COLO668 (cell line): ENCODE results near the gene TOMT.
"Not testable (repeated sequence)": the region's sequence is repeated elsewhere in the genome, so short reads cannot be mapped to it uniquely, and the experiment has no call there.

Source experiments
- DNase-seq: peaks from one replicate; lab custom pipeline; 2025; ENCODE audit not compliant: unreplicated experiment; lab: John Stamatoyannopoulos, UW

Gene TOMT

DNA sequence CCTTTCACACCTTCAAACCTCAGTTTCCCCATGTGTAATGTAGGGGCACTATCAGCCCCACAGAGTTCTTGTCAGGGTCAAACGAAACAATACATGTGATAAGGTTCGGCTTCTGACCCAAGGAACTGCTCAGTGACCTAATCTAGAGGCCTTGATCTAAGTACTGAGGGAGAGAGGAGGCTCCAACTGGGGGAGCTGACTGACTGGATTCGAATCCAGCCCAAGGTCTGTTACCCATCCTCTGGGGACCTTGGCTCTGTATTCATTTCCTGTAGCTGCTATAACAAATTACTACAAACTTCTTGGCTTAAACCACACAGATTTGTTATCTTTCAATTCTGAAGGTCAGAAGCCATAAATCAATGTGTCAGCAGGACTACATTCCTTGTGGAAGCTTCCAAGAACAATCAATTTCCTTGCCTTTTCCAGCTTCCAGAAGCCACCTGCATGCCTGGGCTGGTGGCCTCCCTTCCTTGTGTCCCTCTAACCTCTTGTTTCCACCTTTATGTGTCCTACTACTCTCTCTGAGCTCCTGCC, 17.5 kb downstream of the TOMT start:
- no peak for DNase-seq

DNA sequence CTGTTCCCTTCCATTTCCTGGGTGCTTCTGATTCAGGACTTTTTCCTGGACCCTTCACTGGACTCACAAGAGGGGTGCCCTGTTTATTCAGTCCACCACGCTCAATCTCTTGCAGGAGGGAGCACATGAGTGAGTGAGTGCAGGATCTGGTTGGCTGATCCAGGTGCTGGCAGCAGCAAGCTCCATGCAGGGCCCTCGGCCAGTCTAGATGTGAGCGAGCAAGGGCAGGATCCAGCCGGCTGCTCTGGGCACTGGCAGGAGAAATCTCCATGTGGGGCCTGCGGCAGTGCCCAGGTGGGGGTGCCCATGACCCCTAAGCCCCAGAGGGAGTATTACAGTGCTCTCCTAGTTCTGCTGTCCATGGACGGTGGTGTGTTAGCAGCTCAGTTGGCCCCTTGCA, 18.3 kb downstream of the TOMT start:
- DNase-seq, result no peak

DNA sequence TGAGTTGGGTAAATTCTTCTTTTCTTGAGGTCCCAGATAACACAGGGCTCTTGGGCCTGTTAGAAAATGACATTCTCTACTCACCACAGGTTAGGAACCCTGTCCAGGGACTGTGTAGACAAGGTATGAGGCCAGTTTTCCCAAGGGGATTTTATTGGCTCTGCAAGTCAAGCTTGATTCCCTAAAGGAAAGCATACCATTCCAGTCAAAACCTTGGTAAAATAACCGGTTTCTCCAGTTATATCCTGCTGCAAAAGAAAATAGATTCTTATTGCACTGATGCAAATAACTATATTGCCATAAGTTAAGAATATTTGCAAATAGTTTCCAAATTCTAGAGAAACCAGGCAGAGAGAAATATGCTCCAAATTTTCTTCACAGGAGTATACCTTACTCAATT, 20.2 kb downstream of the TOMT start:
- no peak for DNase-seq

DNA sequence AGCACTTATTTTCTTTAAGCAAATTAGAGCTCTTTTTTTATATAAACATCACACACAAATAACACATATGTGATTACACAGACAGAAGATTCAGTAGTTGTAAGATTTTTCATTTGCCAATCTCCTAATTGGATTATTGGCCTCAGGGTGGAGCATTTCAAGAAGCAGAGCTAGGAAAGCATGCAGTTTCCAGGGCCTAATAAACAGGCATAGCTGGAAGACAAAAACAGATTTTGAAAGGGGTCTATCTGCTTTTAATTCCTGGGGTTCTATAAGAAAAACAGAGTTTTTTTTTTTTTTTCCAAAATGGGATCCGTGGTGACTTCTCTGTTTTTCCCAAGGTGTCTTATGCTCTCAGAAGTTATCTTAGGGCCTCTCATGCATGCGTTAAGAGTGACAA, 22.2 kb downstream of the TOMT start:
- no peak for DNase-seq

DNA sequence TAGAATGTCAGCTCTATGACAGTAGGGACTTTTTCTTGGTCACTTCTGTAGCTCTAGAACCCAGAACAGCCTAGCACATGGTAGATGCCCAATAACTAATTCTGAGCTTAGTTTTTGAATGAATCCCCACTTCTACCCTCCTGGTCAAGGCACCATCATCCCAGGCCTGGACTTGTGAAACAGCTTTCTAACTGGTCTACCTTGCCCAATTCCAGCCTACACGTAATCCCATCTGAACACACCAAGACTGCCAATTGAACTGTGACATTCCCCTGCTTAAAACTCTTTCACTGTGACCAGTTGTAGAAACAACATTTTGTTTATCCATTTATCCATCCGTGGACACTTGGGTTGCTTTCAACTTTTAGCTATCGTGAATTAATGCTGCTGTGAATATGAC, 23.7 kb downstream of the TOMT start:
- no peak for DNase-seq

GRCh38 chr11:72132646-72133045, 26.9 kb downstream of the TOMT start:
- DNase-seq, result no peak

DNA sequence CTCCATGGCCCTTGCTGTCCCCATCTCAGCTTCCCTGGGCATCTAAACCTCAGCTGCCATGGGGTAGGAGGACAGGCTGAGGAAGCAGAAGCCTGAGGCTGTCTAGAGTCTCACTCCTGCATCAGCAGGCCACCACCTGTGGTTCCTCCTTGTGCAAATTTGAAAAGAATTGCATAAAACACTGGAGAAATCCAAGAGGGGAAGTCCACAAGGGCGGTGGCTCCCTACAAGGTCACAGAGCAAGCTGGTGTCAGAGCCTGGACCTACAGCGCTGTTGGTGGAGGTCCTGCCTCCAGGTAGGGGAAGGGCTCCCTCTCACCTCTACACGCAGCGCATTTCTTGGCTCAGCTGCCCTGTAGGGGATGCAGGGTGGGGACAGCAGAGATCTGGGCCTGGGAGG, 29.7 kb downstream of the TOMT start, which contains the start of gene FOLR3:
TSS of gene FOLR3 (plus strand) at position 253 of the 400 bp plus-strand sequence. CDS start 228 bp downstream, outside the sequence.
- DNase-seq, result not testable (repeated sequence)

GRCh38 chr11:72135891-72136683, 30.4 kb downstream of the TOMT start:
- DNase-seq, result no peak

- no peak for DNase-seq
Measured at GRCh38 chr11:72136684-72137262, 31.0 kb downstream of the TOMT start.

DNA sequence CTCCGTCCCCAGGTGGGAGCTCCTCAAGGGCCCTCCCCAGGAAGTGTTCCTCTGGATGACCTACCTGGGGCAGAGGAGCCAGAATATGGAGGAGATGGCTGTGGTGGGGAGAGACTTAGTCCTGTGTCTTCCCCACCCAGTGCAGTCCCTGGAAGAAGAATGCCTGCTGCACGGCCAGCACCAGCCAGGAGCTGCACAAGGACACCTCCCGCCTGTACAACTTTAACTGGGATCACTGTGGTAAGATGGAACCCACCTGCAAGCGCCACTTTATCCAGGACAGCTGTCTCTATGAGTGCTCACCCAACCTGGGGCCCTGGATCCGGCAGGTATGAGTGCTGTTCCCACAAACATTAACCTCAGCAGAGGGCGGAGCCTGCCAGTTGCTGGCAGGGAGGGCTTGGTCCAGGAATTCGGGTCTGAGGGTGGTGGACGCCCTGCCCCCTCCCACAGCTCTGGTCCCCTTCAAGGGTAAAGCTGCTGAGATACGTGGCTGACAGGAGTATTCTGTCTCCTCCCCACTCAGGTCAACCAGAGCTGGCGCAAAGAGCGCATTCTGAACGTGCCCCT, 33.2 kb downstream of the TOMT start:
- DNase-seq, result no peak

DNA sequence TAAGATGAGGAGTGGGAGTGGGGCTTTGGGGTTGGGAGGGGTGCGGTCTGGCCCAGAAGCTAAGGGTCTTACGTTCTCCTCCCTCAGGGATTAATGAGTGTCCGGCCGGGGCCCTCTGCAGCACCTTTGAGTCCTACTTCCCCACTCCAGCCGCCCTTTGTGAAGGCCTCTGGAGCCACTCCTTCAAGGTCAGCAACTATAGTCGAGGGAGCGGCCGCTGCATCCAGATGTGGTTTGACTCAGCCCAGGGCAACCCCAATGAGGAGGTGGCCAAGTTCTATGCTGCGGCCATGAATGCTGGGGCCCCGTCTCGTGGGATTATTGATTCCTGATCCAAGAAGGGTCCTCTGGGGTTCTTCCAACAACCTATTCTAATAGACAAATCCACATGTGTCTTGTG, 33.8 kb downstream of the TOMT start:
- DNase-seq, result no peak

DNA sequence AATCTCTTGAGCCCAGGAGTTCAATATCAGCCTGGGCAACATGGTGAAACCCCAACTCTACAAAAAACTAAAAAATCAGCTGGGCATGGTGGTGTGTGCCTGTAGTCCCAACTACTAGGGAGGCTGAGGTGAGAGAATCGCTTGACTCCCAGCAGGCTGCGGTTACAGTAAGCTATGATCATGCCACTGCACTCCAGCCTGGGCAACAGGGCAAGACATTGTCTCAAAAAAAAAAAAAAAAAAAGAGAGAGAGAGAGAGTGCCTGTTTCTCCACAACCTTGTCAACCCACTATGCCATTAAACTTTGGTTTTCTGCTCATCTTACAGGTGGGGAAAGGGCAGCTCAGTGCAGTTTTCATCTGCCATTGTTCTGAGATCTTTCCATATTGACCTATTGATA, 34.9 kb downstream of the TOMT start:
- DNase-seq, result no peak

- no peak for DNase-seq
Measured at GRCh38 chr11:72141066-72141465, 35.3 kb downstream of the TOMT start.

GRCh38 chr11:72142086-72142485, 36.4 kb downstream of the TOMT start:
- not testable (repeated sequence) for DNase-seq

DNA sequence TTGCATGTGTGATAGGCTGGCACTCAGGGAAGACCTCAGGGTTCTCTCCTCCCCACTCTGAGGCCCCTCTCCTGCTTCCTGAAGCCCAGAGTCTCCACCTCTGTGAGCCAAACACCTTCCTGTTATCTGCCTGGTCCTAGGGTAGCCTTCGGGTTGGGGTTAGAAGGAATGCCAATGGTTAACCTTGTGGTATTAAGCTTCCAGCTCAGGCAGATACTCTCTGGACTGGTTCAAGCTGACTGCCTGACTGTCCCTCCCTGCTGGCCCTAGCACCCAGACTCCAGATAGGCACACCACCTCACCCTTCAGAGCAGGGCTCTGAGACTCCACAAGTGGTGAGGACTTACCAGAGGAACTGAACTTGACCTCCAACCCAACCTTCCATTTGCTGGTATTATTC, 36.8 kb downstream of the TOMT start:
- DNase-seq, result not testable (repeated sequence)

- DNase-seq, result no peak
Measured at GRCh38 chr11:72144807-72145565, 39.3 kb downstream of the TOMT start.

DNA sequence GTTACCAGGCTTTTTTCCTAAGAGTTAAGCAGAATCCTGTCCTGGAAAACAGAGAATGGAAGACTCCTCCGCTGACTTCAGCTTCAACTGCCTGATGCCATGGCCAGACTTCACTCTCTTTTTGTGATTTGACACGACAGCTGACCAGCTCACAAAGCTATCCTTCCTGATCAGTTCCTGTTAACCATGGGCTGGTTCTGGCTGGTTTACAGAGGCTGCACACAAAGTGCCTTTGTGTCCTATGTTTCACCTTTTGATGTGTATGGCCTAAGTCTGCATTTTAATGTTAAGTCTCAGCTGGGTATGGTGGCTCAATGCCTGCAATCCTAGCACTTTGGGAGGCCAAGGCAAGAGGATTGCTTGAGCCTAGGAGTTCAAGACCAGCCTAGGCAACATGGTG, 40.9 kb downstream of the TOMT start:
- DNase-seq, result no peak

DNA sequence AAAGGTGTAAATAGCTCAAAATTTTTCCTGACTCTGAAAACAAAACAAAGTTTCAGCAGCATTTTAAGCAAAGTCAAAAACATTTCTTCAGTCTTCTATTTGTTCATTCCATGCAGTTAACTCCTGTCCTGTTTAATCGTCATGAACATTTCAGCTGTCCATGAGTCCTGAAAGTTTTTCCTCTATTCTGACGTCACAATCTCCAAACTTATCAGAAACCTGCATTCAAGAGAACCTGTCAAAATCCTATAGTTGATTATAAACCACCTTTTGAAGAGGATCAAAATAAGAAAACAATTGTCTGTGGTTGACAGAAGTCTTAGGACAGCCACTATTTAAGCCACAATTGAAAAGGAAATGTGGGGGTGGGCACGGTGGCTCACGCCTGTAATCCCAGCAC, 45.2 kb downstream of the TOMT start:
- no peak for DNase-seq

DNA sequence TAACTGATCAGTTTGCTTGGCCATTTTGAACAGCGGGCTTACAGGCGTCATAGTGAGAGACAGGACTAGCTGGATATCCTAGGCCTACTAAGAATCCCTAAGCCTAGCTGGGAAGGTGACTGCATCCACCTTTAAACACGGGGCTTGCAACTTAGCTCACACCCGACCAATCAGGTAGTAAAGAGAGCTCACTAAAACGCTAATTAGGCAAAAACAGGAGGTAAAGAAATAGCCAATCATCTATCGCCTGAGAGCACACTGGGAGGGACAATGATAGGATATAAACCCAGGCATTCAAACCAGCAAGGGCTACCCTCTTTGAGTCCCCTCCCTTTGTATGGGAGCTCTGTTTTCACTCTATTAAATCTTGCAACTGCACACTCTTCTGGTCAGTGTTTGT, 48.1 kb downstream of the TOMT start:
- DNase-seq, result not testable (repeated sequence)

GRCh38 chr11:72154816-72155215, 49.1 kb downstream of the TOMT start:
- DNase-seq, result no peak

DNA sequence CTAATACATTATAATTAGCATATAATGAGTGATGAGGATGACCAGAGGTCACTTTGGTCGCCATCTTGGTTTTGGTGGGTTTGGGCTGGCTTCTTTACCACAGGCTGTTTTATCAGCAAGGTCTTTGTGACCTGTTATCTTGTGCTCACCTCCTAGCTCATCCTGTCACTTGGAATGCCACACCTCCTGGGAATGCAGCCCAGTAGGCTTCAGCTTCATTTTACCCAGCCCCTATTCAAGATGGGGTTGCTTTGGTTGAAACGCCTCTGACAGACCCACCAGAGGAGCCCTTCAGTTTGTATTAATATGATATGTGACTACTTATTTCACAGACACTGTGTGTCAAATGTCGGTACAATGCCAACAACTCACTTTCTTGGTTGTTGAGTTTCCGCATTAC, 50.0 kb downstream of the TOMT start:
- no peak for DNase-seq
